ENCODE measurements around the gene UPP2.

- TF ChIP-seq CTCF (conservative IDR thresholded peaks at IDR 0.05; ENCODE audit: low read length) (no peak), EZH2phosphoT487 (IDR thresholded peaks at IDR 0.05; ENCODE audit: borderline replicate concordance, low read depth, low read length) (no peak)
Observed at GRCh38 chr2:158097481-158097880, 4.2 kb upstream of the UPP2 start.

Measured in OCI-LY7 (cell line).